GM23248 (cell line): ENCODE data around the gene CARM1. TPM values are rescaled to one million over a fixed set of nuclear protein-coding genes. Genes with fewer than 3 reads are reported as not detected.
A peak's percentile ranks its signal among the peaks of the same experiment; 100 is the strongest.
"Not testable (repeated sequence)": the region's sequence is repeated elsewhere in the genome, so short reads cannot be mapped to it uniquely, and the experiment has no call there.

ENCODE experiments used
- DNase-seq: peaks from one replicate; pipeline ENCODE4 v3.0.0-alpha.2; 2015
- H2AFZ ChIP-seq: fragments of 200-600 bp; sonication (generic); 2 replicates; pipeline ENCODE4 v1.6.1; 2016; ENCODE audit warnings: antibody characterized with exemption
- H3F3A ChIP-seq: fragments of 200-600 bp; sonication (generic); 2 replicates; pipeline ENCODE4 v1.6.1; 2016; ENCODE audit warnings: mild to moderate bottlenecking, antibody characterized with exemption, mixed run types; ENCODE audit not compliant: insufficient read depth
- H3K27ac ChIP-seq: fragments of 200-600 bp; sonication (generic); 2 replicates; pipeline ENCODE4 v1.5.1; 2016; ENCODE audit warnings: mild to moderate bottlenecking
- H3K27me3 ChIP-seq: fragments of 200-600 bp; sonication (generic); replicated peaks from 2 replicates; pipeline ENCODE4 v1.6.1; 2016; ENCODE audit warnings: mild to moderate bottlenecking; ENCODE audit not compliant: insufficient read depth
- H3K36me3 ChIP-seq: fragments of 200-600 bp; sonication (generic); 2 replicates; pipeline ENCODE4 v1.6.1; 2016; ENCODE audit warnings: low read depth, mild to moderate bottlenecking
- H3K4me1 ChIP-seq: fragments of 200-600 bp; sonication (generic); 2 replicates; pipeline ENCODE4 v1.6.1; 2016; ENCODE audit warnings: mild to moderate bottlenecking; ENCODE audit not compliant: insufficient read depth
- H3K4me2 ChIP-seq: fragments of 200-600 bp; sonication (generic); one replicate; pipeline ENCODE4 v1.6.1; 2016; ENCODE audit warnings: mild to moderate bottlenecking; ENCODE audit not compliant: unreplicated experiment
- H3K4me3 ChIP-seq: fragments of 200-600 bp; sonication (generic); 2 replicates; pipeline ENCODE4 v1.5.1; 2016; ENCODE audit warnings: mild to moderate bottlenecking
- H3K79me2 ChIP-seq: fragments of 200-600 bp; sonication (generic); 2 replicates; pipeline ENCODE4 v1.6.1; 2016; ENCODE audit warnings: mild to moderate bottlenecking; ENCODE audit not compliant: insufficient read depth
- H3K9ac ChIP-seq: fragments of 200-600 bp; sonication (generic); 2 replicates; pipeline ENCODE4 v1.6.1; 2016; ENCODE audit warnings: mild to moderate bottlenecking
- H3K9me2 ChIP-seq: fragments of 200-600 bp; sonication (generic); 2 replicates; pipeline ENCODE4 v1.6.1; 2016; ENCODE audit warnings: mixed run types, mild to moderate bottlenecking, moderate library complexity; ENCODE audit not compliant: insufficient read depth
- H3K9me3 ChIP-seq: fragments of 200-600 bp; sonication (generic); one replicate; pipeline ENCODE4 v1.6.1; 2017; ENCODE audit warnings: low read depth
- H4K20me1 ChIP-seq: fragments of 200-600 bp; sonication (generic); 2 replicates; pipeline ENCODE4 v1.6.0; 2016; ENCODE audit not compliant: insufficient read depth
- EZH2 ChIP-seq: fragments of 200-600 bp; sonication (generic); IDR thresholded peaks from 2 replicates; pipeline ENCODE4 v1.6.1; 2018; ENCODE audit warnings: antibody characterized with exemption, mild to moderate bottlenecking; ENCODE audit not compliant: insufficient read depth, poor library complexity, severe bottlenecking
- EZH2phosphoT487 ChIP-seq: fragments of 200-600 bp; sonication (generic); IDR thresholded peaks from 2 replicates; pipeline ENCODE4 v1.6.1; 2018; ENCODE audit warnings: antibody characterized with exemption, moderate library complexity, mild to moderate bottlenecking, low read depth; ENCODE audit not compliant: insufficient read depth
- WGBS, 2 experiments: methylation state at CpG; one replicate each; pipeline ENCODE4 v1.1.6; 2015 to 2017; ENCODE audit warnings: low lambda C conversion rate in 2 of 2, low coverage in 1 of 2; ENCODE audit errors: missing lambda C conversion rate in 2 of 2; 5-methylcytosine and 5-hydroxymethylcytosine counted together
- in situ Hi-C: fragments of 300-500 bp; cut with MboI; formaldehyde crosslinking; loops from 2 replicates; pipeline ENCODE4 v1.15.0; 2020
- polyA plus RNA-seq: library from polyadenylated mRNA; unstranded; fragments of >200 nt; fragmentation: Nextera tagmentation; extraction: Ambion mirVana; gene quantifications from 2 replicates; pipeline ENCODE4 v1.2.1, GENCODE V29; 2016
- total RNA-seq: library from RNA; depleted of rRNA; stranded (reverse); fragments of >200 nt; shearing (Covaris generic); gene quantifications from 2 replicates; pipeline ENCODE4 v1.2.3, GENCODE V29; 2014

Gene CARM1
- total and polyA plus RNA-seq, 2 experiments from 2014 or later = 5.3 to 41.9 TPM

GRCh38 chr19:10928563-10929401 lies 57.4 kb downstream of the CARM1 start, which contains the start of the genes TIMM29 and YIPF2:
Gene TIMM29 (plus strand): TSS chr19:10928811. CDS start chr19:10928823, 12 bp downstream.
Gene YIPF2 (minus strand): TSS chr19:10928639. CDS start chr19:10928410, 229 bp downstream.
- Histone ChIP-seq H3K9me2 (no peaks in the 10 kb centered on the region), H3K27me3 (no peaks in the 10 kb centered on the region), H2AFZ (peak within 1 kb of the TSS; percentile 85), H4K20me1 (no peaks in the 10 kb centered on the region), H3K9ac (peak within 1 kb of the TSS; percentile 93), H3K4me3 (peak within 1 kb of the TSS; percentile 88), H3K27ac (peak within 1 kb of the TSS; percentile 50), H3K4me2 (peak within 1 kb of the TSS; percentile 89), H3K36me3 (peaks cover 7% of the 10 kb centered on the region; the same call in 1 of the 2 replicates), H3K79me2 (peaks cover 75% of the 10 kb centered on the region), H3F3A (no peaks in the 10 kb centered on the region), H3K9me3 (no peaks in the 10 kb centered on the region), H3K4me1 (peaks cover 5% of the 10 kb centered on the region; the same call in 1 of the 2 replicates)
- DNase-seq = peak; percentile 99
- in situ Hi-C loops = no loop called here
- no peak for TF ChIP-seq EZH2phosphoT487
- no peak for TF ChIP-seq EZH2
- WGBS, 2 experiments = 1 to 2% methylated on average over 57 to 64 of the region's 96 CpGs

GRCh38 chr19:10929402-10929794 lies 58.0 kb downstream of the CARM1 start:
- H3K79me2 ChIP-seq = peaks cover 71% of the 10 kb centered on the region
- H3K9me3 ChIP-seq = no peaks in the 10 kb centered on the region
- in situ Hi-C loops = no loop called here
- DNase-seq = peak; percentile 25
- TF ChIP-seq EZH2 (no peak), EZH2phosphoT487 (no peak)
- peaks cover 5% of the 10 kb centered on the region; the same call in 1 of the 2 replicates for H3K4me1 ChIP-seq
- no peaks in the 10 kb centered on the region for H3K9me2 ChIP-seq
- H3K9ac ChIP-seq = peak overlapping the region; percentile 93
- no peaks in the 10 kb centered on the region for H3K27me3 ChIP-seq
- peak overlapping the region; percentile 82 for H3K4me2 ChIP-seq
- peak overlapping the region; percentile 50 for H3K27ac ChIP-seq
- H2AFZ ChIP-seq = peak overlapping the region; percentile 85; the same call in 1 of the 2 replicates
- H4K20me1 ChIP-seq = no peaks in the 10 kb centered on the region
- H3F3A ChIP-seq = no peaks in the 10 kb centered on the region
- peaks cover 7% of the 10 kb centered on the region; the same call in 1 of the 2 replicates for H3K36me3 ChIP-seq
- 5 to 6% methylated on average over 27 of the region's 27 CpGs for WGBS, 2 experiments
- H3K4me3 ChIP-seq = peak overlapping the region; percentile 88

GRCh38 chr19:10935371-10936059 lies 64.2 kb downstream of the CARM1 start:
- Histone ChIP-seq H3K27me3 (no peaks in the 10 kb centered on the region), H4K20me1 (no peaks in the 10 kb centered on the region), H3K4me2 (no peak overlapping the region), H3K27ac (no peak overlapping the region), H3F3A (no peaks in the 10 kb centered on the region), H3K4me1 (no peaks in the 10 kb centered on the region), H3K4me3 (no peak overlapping the region), H3K9me3 (no peaks in the 10 kb centered on the region), H3K36me3 (peaks cover 7% of the 10 kb centered on the region; the same call in 1 of the 2 replicates), H3K79me2 (peaks cover 34% of the 10 kb centered on the region), H3K9me2 (no peaks in the 10 kb centered on the region), H2AFZ (no peak overlapping the region), H3K9ac (no peak overlapping the region)
- in situ Hi-C loops = no loop called here
- TF ChIP-seq EZH2 (no peak), EZH2phosphoT487 (no peak)
- WGBS, 2 experiments = 82 to 88% methylated on average over 9 of the region's 9 CpGs
- no peak for DNase-seq

GRCh38 chr19:10936661-10937084 lies 65.3 kb downstream of the CARM1 start:
- H3K79me2 ChIP-seq = peaks cover 23% of the 10 kb centered on the region
- peak overlapping the region; percentile 68 for H3K4me2 ChIP-seq
- peak overlapping the region; percentile 75 for H2AFZ ChIP-seq
- no peaks in the 10 kb centered on the region for H3K27me3 ChIP-seq
- 2 to 5% methylated on average over 11 of the region's 11 CpGs for WGBS, 2 experiments
- no peaks in the 10 kb centered on the region for H4K20me1 ChIP-seq
- H3K9me2 ChIP-seq = no peaks in the 10 kb centered on the region
- no peaks in the 10 kb centered on the region for H3F3A ChIP-seq
- no peaks in the 10 kb centered on the region for H3K9me3 ChIP-seq
- H3K9ac ChIP-seq = peak overlapping the region; percentile 25; the same call in 1 of the 2 replicates
- H3K27ac ChIP-seq = no peak overlapping the region
- no peak for TF ChIP-seq EZH2phosphoT487
- no peak for TF ChIP-seq EZH2
- 0 out of 2 replicates have a peak, but pooled peaks cover under 1% of the 10 kb centered on the region for H3K36me3 ChIP-seq
- peak overlapping the region; percentile 45; the same call in 1 of the 2 replicates for H3K4me3 ChIP-seq
- in situ Hi-C loops = no loop called here
- DNase-seq = peak; percentile 90
- H3K4me1 ChIP-seq = no peaks in the 10 kb centered on the region

- H3K9ac ChIP-seq, H3K4me2 ChIP-seq, H2AFZ ChIP-seq, H3K4me3 ChIP-seq, H3K27me3 ChIP-seq, H3K79me2 ChIP-seq, H3K9me3 ChIP-seq, H3K4me1 ChIP-seq, H3F3A ChIP-seq, H3K36me3 ChIP-seq, H4K20me1 ChIP-seq, DNase-seq, H3K9me2 ChIP-seq, H3K27ac ChIP-seq, in situ Hi-C loops: not testable (repeated sequence)
- whole genome bisulfite sequencing, 2 experiments = 73 to 81% methylated on average over 14 of the region's 14 CpGs
Observed at GRCh38 chr19:10941649-10942048, 70.3 kb downstream of the CARM1 start.

GRCh38 chr19:10943412-10943811 lies 72.1 kb downstream of the CARM1 start:
- H3K4me3 ChIP-seq, H3K4me2 ChIP-seq, H3K4me1 ChIP-seq, in situ Hi-C loops, H3K36me3 ChIP-seq, H2AFZ ChIP-seq, H3K9me2 ChIP-seq, H3K27me3 ChIP-seq, H3K9ac ChIP-seq, H4K20me1 ChIP-seq, DNase-seq, H3K79me2 ChIP-seq, H3K9me3 ChIP-seq, H3F3A ChIP-seq, H3K27ac ChIP-seq: not testable (repeated sequence)
- 81 to 89% methylated on average over 4 of the region's 4 CpGs for WGBS, 2 experiments
